HepG2 (cell line): ENCODE data around the gene CNNM4. TPM values are rescaled to one million over a fixed set of nuclear protein-coding genes. Genes with fewer than 3 reads are reported as not detected.

ENCODE experiments used
- ATF7 ChIP-seq, 2 experiments: fragments of 450-650 bp in 1 of 2; sonication (generic) in 1 of 2; formaldehyde crosslinking in 1 of 2; IDR thresholded peaks; 2 replicates each; pipeline versions ENCODE4 v1.4.0 to v1.6.1; 2016 to 2020; ENCODE audit warnings: antibody characterized with exemption in 1 of 2, mild to moderate bottlenecking in 1 of 2, missing genetic modification reagents in 1 of 2
- BRCA1 ChIP-seq: sonication (generic); formaldehyde crosslinking; IDR thresholded peaks from 2 replicates; pipeline ENCODE4 v1.4.0; 2020; ENCODE audit warnings: missing genetic modification reagents
- DNMT3B ChIP-seq: conservative IDR thresholded peaks from 2 replicates; pipeline ENCODE4 v1.6.1; 2016; ENCODE audit warnings: missing biosample characterization, control low read depth
- FOXK1 ChIP-seq: sonication (generic); formaldehyde crosslinking; IDR thresholded peaks from 2 replicates; pipeline ENCODE4 v1.4.0; 2020; ENCODE audit warnings: low read depth, missing genetic modification reagents, borderline replicate concordance
- MATR3 ChIP-seq: sonication (generic); formaldehyde crosslinking; IDR thresholded peaks from 2 replicates; pipeline ENCODE4 v1.4.0; 2020; ENCODE audit warnings: missing genetic modification reagents
- MZF1 ChIP-seq: sonication (generic); formaldehyde crosslinking; IDR thresholded peaks from 2 replicates; pipeline ENCODE4 v1.8.1; 2023; ENCODE audit warnings: mild to moderate bottlenecking, missing genetic modification reagents, borderline replicate concordance
- PHB2 ChIP-seq: fragments of 450-650 bp; IDR thresholded peaks from 2 replicates; pipeline ENCODE4 v1.6.1; 2018; ENCODE audit not compliant: partially characterized antibody
- POGK ChIP-seq: sonication (generic); formaldehyde crosslinking; conservative IDR thresholded peaks from 2 replicates; pipeline ENCODE4 v1.8.0; 2022; ENCODE audit warnings: mild to moderate bottlenecking, moderate library complexity, missing genetic modification reagents
- RBM22 ChIP-seq: fragments of 200-400 bp; formaldehyde crosslinking; optimal IDR thresholded peaks from 2 replicates; pipeline ENCODE3; 2017; ENCODE audit warnings: mild to moderate bottlenecking, low read length, moderate library complexity
- RERE ChIP-seq: IDR thresholded peaks from 2 replicates; pipeline ENCODE4 v1.6.1; 2016; ENCODE audit warnings: low read depth, missing genetic modification reagents, missing compliant biosample characterization
- RFX1 ChIP-seq: fragments of 450-650 bp; IDR thresholded peaks from 2 replicates; pipeline ENCODE4 v1.6.1; 2017
- TRIM24 ChIP-seq: sonication (generic); formaldehyde crosslinking; IDR thresholded peaks from 2 replicates; pipeline ENCODE4 v1.8.0; 2022; ENCODE audit warnings: mild to moderate bottlenecking, missing genetic modification reagents
- polyA plus RNA-seq, 8 experiments: library from polyadenylated mRNA; depleted of rRNA in 3 of 8; stranded (reverse) in 7 of 8; unstranded in 1 of 8; fragments of >200 nt; fragmentation: Illumina TruSeq in 4 of 8; extraction: Trizol in 4 of 8; gene quantifications; 2 replicates each; pipeline versions ENCODE4 v1.2.1 to v1.2.3, GENCODE V29; 2011 to 2016; ENCODE audit warnings: low read depth in 4 of 8, missing spikeins in 1 of 8, mixed read lengths in 1 of 8; ENCODE audit not compliant: insufficient read depth in 1 of 8
- total RNA-seq, 5 experiments: library from RNA; depleted of rRNA; stranded (reverse); fragments of >200 nt; fragmentation: Illumina TruSeq; extraction: Trizol; gene quantifications; 2 replicates each; pipeline ENCODE4 v1.2.3, GENCODE V29; 2016; ENCODE audit warnings: low read depth in 1 of 5
- TF ChIP-seq, protein P1 (sequence below): sonication (generic); formaldehyde crosslinking; IDR thresholded peaks from 2 replicates; pipeline ENCODE4 v1.4.0; 2020; ENCODE audit warnings: mild to moderate bottlenecking, missing genetic modification reagents

CNNM4 gene
- total and polyA plus RNA-seq, 2 of the 13 experiments (the other 11 are each of a cell fraction or from before 2014, with no cell fraction given), result 5.9 to 8.4 TPM

DNA sequence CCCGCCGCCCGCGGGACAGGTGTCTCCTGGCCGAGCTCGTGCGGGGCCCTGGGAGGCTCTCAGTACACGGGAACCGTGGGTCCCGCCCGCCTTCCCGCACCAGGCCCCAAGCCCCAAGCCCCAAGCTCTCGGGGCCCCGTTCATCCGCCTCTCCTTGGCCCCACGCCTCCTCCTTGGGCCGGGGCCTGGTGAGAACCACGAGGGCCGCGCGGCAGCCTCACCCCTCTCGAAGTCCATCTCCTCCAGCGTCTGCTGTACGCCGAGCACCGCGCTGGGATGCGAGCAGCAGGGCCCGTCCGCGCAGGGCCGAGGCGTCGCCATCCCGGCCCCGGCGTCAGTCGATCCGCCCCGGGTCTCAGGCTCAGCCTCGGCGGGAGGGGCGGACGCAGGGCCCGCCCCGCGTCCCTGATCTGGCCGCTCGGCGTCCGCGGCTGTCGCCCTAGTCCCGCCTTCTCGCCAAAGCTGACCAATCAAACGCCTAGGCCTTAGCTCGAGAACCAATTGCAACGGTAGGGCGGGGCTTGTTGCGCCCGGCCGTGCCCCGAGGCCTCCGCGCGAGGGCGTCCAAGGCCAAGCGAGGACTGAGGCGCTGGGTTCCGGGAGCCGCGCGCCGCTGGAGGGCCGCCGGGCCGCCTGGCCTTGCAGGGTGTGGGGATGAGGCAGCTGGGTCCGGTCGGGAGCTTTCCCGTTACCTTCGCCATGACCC, 97.1 kb downstream of the CNNM4 start, which contains the start of gene ANKRD39 (continued):
- TF ChIP-seq, protein P1, sequence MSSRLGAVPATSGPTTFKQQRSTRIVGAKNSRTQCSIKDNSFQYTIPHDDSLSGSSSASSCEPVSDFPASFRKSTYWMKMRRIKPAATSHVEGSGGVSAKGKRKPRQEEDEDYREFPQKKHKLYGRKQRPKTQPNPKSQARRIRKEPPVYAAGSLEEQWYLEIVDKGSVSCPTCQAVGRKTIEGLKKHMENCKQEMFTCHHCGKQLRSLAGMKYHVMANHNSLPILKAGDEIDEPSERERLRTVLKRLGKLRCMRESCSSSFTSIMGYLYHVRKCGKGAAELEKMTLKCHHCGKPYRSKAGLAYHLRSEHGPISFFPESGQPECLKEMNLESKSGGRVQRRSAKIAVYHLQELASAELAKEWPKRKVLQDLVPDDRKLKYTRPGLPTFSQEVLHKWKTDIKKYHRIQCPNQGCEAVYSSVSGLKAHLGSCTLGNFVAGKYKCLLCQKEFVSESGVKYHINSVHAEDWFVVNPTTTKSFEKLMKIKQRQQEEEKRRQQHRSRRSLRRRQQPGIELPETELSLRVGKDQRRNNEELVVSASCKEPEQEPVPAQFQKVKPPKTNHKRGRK (CRISPR knock-in tag), result no peak
- TF ChIP-seq POGK (CRISPR knock-in tag), result peak; percentile 94
- TF ChIP-seq RBM22, result no peak
- TF ChIP-seq TRIM24 (CRISPR knock-in tag), result no peak
- peak; percentile 88 for TF ChIP-seq BRCA1 (CRISPR knock-in tag)
- TF ChIP-seq FOXK1, result peak; percentile 96; the same call in 1 of the 2 replicates
- TF ChIP-seq MATR3 (CRISPR knock-in tag), result no peak
- no peak for TF ChIP-seq RFX1
- no peak; the same call in 1 of the 2 replicates for TF ChIP-seq DNMT3B (CRISPR knock-in tag)
- no peak for TF ChIP-seq RERE (CRISPR knock-in tag)
- TF ChIP-seq MZF1 (CRISPR knock-in tag), result peak; percentile 86; the same call in 1 of the 2 replicates
- no peak for TF ChIP-seq ATF7 (IDR thresholded peaks at IDR 0.05)
- no peak for TF ChIP-seq ATF7 (CRISPR knock-in tag; IDR thresholded peaks at IDR 0.05)
- no peak for TF ChIP-seq PHB2
